ENCODE measurements around the gene UST. TPM values are rescaled to one million over a fixed set of nuclear protein-coding genes. Genes with fewer than 3 reads are reported as not detected.

UST gene
- total and polyA plus RNA-seq, 7 donors, result 0.79 to 2.6 (median 2.0) TPM

DNA sequence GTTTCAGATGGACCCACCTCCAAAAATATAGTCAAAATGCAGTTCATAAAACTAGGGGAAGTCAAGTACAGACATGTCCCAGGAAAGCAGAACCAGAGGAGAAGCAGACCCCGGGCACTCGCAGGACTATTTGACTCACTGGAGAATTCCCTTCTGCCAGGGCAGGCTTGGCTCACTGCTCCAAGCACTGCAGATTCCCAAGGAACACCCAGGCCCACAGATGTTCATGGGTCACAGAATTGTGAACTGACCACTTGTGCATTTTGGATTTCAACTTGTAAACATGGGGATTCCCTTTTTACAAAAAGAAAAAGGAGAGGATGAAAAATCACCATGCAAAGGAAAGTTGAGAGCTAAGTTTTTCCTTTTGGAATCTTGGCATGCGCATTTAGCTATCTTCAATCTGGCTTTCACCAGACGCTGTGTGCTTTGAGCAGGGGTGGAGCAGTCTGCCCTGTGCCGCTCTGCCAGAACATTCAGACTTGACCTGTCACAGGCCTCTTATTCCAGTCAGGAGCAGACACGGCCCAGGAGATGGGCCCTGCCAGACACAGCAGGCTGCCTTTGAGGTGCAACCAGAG lies 333.2 kb downstream of the UST start:
- intact Hi-C loops (cut with DNase I), result loop anchor here in 1 of 2 donors (5.0 kb wide), 3 partner anchors 48 to 437 kb away; partner anchors contain the start of gene TAB2
- 22 to 47% (median 31%) methylated on average over 6 of the region's 6 CpGs for WGBS, 3 donors
- DNase-seq, result peak; percentile 45 to 73

GRCh38 chr6:149080511-149080910 lies 333.7 kb downstream of the UST start:
- no peaks in the 10 kb centered on the region for H3K27me3 ChIP-seq (ENCODE audit: insufficient read depth in 3 of 3, low read length in 2 of 3)
- TF ChIP-seq, protein P1, sequence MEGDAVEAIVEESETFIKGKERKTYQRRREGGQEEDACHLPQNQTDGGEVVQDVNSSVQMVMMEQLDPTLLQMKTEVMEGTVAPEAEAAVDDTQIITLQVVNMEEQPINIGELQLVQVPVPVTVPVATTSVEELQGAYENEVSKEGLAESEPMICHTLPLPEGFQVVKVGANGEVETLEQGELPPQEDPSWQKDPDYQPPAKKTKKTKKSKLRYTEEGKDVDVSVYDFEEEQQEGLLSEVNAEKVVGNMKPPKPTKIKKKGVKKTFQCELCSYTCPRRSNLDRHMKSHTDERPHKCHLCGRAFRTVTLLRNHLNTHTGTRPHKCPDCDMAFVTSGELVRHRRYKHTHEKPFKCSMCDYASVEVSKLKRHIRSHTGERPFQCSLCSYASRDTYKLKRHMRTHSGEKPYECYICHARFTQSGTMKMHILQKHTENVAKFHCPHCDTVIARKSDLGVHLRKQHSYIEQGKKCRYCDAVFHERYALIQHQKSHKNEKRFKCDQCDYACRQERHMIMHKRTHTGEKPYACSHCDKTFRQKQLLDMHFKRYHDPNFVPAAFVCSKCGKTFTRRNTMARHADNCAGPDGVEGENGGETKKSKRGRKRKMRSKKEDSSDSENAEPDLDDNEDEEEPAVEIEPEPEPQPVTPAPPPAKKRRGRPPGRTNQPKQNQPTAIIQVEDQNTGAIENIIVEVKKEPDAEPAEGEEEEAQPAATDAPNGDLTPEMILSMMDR (IDR thresholded peaks at IDR 0.05), result no peak
- H3K9me3 ChIP-seq, result no peaks in the 10 kb centered on the region
- ATAC-seq (no peak), DNase-seq (no peak)
- H3K36me3 ChIP-seq (ENCODE audit: insufficient read depth in 1 of 2, low read depth in 1 of 2), result no peaks in the 10 kb centered on the region
- 44 to 65% (median 45%) methylated on average over 5 of the region's 5 CpGs for WGBS, 3 donors
- no peak overlapping the region for H3K4me3 ChIP-seq
- intact Hi-C loops (cut with DNase I), result loop anchor here in 1 of 2 donors (5.0 kb wide), 2 partner anchors 237 to 437 kb away; partner anchors contain the start of gene TAB2
- H3K4me1 ChIP-seq, result no peaks in the 10 kb centered on the region
- H3K27ac ChIP-seq, result no peak overlapping the region

More for the DNA sequence above, 333.2 kb downstream of the UST start:
- no peaks in the 10 kb centered on the region for H3K27me3 ChIP-seq (ENCODE audit: insufficient read depth in 3 of 3, low read length in 2 of 3)
- H3K4me1 ChIP-seq, result no peaks in the 10 kb centered on the region
- peak; percentile 57 to 89 (median 71) for ATAC-seq
- H3K9me3 ChIP-seq, result no peaks in the 10 kb centered on the region
- H3K4me3 ChIP-seq, result no peak overlapping the region
- no peak overlapping the region for H3K27ac ChIP-seq
- TF ChIP-seq, protein P1 (IDR thresholded peaks at IDR 0.05), result no peak
- no peaks in the 10 kb centered on the region for H3K36me3 ChIP-seq (ENCODE audit: insufficient read depth in 1 of 2, low read depth in 1 of 2)

DNA sequence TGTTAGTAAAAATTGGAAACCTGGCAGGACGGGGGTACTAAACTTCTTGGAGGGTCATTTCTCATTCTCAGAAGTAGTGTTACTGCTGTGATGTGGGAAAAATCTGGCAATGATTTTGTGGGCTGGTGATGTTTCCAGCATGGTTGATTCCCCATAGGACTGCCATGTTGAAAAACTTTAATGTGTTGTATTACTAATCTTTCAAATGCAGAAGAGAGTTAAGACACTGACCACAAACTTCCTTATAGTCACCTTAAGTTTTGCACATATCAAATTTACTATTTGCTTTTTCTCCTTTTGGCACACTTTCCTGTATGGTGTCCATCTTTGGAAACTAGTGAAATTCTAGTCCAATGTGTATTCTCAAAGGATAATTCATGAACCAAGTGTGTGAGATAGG lies 334.5 kb downstream of the UST start:
- H3K4me1 ChIP-seq, result no peaks in the 10 kb centered on the region
- no peak overlapping the region for H3K27ac ChIP-seq
- H3K4me3 ChIP-seq, result no peak overlapping the region
- H3K36me3 ChIP-seq (ENCODE audit: insufficient read depth in 1 of 2, low read depth in 1 of 2), result no peaks in the 10 kb centered on the region
- H3K9me3 ChIP-seq, result no peaks in the 10 kb centered on the region
- intact Hi-C loops (cut with DNase I), result loop anchor here in 1 of 2 donors (5.0 kb wide), 2 partner anchors 236 to 436 kb away; partner anchors contain the start of gene TAB2
- ATAC-seq (no peak), DNase-seq (no peak)
- WGBS, 3 donors, result 88 to 99% (median 89%) methylated on average over 1 of the region's 1 CpG
- TF ChIP-seq, protein P1 (IDR thresholded peaks at IDR 0.05), result no peak
- peaks cover 0 to 1% (median 0%) of the 10 kb centered on the region in 3 donors for H3K27me3 ChIP-seq (ENCODE audit: insufficient read depth in 3 of 3, low read length in 2 of 3)

- Histone ChIP-seq H3K27ac (no peak overlapping the region), H3K4me1 (no peaks in the 10 kb centered on the region), H3K9me3 (no peaks in the 10 kb centered on the region), H3K27me3 (ENCODE audit: insufficient read depth in 3 of 3, low read length in 2 of 3) (peaks cover 0 to 2% (median 0%) of the 10 kb centered on the region in 3 donors), H3K36me3 (ENCODE audit: insufficient read depth in 1 of 2, low read depth in 1 of 2) (no peaks in the 10 kb centered on the region), H3K4me3 (no peak overlapping the region)
- DNase-seq (peak; percentile 77 to 82), ATAC-seq (peak; percentile 72 to 85 (median 74))
- TF ChIP-seq, protein P1 (IDR thresholded peaks at IDR 0.05), result peak; percentile 79
- WGBS, 3 donors, result 38 to 42% (median 39%) methylated on average over 6 of the region's 6 CpGs
- intact Hi-C loops (cut with DNase I), result loop anchor here (1.0 to 5.0 kb wide), 4 partner anchors 235 to 435 kb away; partner anchors contain the start of gene TAB2 (in 1 of the 2)
Measured at GRCh38 chr6:149082320-149082719, 335.5 kb downstream of the UST start.

All from psoas muscle (tissue), 8 donors.